Skeletal muscle cell (primary cell): ENCODE measurements around the gene SAYSD1.
"Not testable (repeated sequence)": the region's sequence is repeated elsewhere in the genome, so short reads cannot be mapped to it uniquely, and the experiment has no call there.

Experiments
- DNase-seq: peaks from one replicate; pipeline ENCODE4 v3.0.0-alpha.2; 2010; ENCODE audit warnings: low read depth
- H3K4me3 ChIP-seq: 2 replicates; pipeline ENCODE4 v1.5.1; 2011; ENCODE audit warnings: low read depth, mild to moderate bottlenecking, control low read depth, low read length, moderate library complexity

SAYSD1 gene, protein sequence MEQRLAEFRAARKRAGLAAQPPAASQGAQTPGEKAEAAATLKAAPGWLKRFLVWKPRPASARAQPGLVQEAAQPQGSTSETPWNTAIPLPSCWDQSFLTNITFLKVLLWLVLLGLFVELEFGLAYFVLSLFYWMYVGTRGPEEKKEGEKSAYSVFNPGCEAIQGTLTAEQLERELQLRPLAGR

DNA sequence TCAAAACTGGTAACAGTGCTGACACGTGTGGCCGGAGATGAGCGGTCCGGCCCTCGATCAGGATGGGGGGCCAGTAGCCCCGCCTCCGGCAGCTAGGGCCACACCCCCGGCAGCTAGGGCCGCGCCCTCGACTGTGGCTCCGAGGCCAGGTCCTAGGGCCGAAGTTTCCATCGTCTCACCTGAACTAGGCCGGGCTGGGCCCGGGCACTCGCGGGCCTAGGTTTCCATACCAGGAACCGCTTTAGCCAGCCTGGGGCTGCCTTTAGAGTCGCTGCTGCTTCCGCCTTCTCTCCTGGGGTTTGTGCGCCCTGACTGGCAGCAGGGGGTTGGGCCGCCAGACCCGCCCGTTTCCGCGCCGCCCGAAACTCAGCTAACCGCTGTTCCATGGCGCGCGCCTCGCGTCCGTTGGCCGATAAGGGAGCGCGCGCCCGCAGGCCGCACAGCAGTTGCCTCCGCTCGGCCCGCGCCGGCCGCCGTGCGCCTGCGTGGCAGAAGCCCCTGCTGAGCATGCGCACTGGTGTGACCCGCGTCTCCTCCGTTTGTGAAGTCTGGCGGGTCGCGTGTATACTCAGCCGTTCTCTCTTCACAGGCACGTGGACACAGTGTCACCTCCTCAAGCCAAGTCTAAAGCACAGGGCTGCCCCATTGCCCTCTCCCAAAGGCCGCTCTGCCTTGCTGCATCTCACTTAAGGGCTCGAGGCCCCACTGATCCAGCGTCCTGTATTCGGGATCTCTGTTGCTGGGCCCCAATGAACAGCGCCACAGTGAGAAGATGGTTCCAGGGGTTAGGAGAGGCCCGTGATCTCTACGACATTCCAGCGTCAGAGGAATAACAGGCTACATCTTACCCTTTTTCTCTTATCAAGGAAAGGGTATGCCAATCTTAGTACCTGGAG, at the start of gene SAYSD1:
TSS of gene SAYSD1 (minus strand) at position 483 of the 896 bp plus-strand sequence. CDS start at position 386, 97 bp downstream.
- H3K4me3 ChIP-seq = peak within 1 kb of the TSS; percentile 71
- peak; percentile 62 for DNase-seq

DNA sequence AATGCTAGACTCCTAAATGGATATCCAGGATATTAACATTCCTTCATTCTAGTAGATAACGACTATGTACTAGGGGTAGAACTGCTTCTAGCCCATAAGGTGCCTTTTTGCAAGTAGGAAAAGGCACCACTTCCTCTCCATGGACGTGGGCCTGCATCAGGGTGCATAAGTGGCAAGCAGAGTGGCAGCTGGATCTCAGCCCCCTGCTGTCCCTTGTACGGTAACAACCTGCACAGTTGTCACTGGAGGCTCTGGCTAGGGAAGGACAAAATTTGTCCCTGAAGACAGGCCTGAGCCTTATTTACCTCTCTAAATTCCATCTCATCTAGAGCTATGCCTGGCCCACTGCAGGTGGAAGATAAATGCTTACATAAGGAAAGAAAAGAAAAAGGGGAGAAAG, 42.5 kb upstream of the SAYSD1 start:
- no peak overlapping the region for H3K4me3 ChIP-seq
- no peak for DNase-seq

DNA sequence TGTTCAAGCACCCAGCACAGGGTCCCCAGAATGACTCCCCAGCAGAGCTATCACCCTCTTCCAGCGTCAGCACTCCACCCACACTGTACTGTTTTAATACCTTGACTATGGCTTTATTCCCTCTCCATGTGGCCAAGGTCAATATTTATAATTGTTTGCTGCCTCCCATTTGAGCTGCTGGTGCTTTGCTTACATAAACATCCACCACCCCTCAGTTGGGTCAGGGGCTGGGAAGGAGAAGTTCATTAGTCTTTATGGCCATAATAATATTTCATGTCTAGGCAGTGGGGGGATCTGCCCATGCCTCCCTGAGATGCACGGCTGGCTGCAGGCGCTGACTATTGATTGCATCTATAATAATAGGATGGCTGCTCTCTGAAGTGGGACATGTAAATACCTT, 41.8 kb upstream of the SAYSD1 start:
- H3K4me3 ChIP-seq = no peak overlapping the region
- no peak for DNase-seq

DNA sequence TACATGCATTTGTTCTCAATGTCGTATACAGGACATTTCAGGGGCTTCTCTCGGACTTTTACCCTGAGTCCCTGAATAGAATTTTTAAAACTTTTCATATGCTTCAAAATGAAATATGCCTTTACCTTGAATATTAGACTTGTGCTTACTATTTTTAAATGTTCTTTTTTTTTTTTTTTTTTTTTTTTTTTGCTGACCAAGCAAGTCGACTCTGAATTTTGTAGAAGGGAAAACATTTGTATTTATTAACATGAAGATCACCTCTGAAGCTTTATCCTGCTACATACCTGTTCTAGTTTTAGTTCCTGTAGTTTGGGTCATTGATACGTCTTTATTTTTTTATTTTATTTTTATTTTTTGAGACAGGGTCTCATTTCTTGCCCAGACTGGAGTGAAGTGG, 39.7 kb upstream of the SAYSD1 start:
- H3K4me3 ChIP-seq = no peak overlapping the region
- no peak for DNase-seq

DNA sequence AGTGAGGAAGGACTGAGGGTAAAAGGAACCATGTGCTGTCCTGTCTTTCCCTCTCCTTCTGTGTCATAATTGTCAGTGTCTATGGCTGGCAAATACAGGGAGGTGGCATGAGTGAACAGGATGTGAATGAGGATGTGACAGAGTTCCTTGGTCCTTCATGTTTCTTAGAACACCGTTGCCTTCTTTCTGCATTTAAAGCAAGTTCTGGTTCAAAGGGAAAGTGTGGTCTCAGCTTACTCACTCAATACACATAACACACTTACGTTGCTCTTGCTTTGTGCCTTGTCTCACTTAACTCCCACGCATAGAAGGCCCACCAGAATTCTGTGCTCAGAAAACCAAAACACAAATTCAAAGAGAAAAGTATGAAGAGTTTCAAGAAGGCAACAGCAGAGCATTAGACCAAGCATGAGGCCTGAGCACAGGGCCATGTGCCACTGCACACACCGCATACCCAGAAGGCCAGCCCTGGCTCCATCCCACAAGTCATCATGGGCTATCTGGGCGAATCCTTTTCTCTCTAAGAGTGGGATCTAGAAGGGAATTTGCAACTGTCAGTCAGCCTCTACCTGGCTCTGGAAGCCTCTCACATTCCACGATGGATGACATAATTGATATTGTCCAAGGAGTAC, 38.9 kb upstream of the SAYSD1 start:
- no peak overlapping the region for H3K4me3 ChIP-seq
- no peak for DNase-seq

DNA sequence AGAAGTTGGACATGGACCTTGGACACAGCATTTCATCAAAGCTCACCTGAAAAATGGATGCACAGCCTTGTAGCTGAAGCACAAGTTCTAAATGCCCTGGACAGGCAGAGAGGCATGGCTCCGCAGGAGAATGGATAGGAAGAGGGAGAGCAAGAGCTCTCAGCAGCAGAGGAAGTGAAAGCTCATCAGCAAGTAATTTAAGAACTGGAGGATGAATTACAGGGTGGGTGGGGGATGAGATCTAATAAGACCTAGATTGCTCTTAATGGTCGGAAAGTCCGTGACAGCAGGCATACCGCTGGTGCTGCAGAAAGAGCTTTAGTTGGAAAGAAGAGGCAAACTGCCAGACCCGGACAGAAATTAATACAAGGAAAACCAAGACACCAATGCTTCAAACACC, 37.3 kb upstream of the SAYSD1 start:
- H3K4me3 ChIP-seq = no peak overlapping the region
- DNase-seq = no peak

DNA sequence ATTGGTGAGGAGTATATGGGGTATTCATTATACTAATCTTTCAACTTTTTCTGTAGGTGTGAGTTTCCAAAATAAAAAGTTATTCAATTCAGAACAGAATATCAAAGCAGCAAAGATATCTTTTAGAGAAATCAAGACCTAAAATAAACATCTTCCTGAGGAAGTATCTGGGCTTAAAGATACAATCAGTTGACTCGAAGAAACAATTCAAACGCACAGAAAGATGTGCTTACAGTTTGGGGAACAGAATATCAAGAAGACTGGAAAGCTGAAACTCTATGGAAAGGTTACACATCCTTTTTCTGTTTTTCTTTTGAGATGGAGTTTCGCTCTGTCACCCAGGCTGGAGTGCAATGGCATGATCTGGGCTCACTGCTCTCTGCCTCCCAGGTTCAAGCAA, 36.2 kb upstream of the SAYSD1 start:
- no peak for DNase-seq
- H3K4me3 ChIP-seq = no peak overlapping the region

DNA sequence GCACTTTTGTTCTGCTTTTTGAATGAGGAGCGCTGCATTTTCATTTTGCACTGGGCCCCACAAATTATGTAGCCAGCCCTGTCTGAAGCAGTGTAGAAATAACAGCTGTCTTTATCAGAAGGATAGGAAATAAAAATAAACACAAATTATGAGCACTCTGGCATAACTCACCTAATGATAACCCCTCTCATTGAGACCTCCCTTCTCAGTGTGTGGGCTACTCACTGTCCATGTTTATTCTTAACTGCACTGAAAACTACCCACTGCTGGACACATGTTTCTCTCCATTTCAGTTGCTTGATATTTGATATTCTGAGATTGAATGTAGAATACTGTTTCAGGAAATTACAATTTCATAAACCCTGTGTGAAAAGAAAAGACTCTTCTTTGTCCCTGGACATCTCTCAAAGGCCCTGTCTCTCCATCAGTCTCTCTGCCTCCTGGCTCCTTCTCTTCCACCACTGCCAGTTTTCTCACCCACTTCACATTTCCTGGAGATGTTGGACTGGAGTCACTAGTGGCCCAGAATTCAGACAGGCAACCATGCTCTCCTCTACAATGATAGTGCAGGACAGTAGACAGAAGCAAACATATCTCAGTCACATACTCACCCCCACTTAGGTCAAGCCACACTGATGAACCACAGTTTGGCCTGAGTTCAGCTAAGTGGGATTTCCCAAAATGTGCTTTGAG, 29.6 kb upstream of the SAYSD1 start:
- DNase-seq = no peak

DNA sequence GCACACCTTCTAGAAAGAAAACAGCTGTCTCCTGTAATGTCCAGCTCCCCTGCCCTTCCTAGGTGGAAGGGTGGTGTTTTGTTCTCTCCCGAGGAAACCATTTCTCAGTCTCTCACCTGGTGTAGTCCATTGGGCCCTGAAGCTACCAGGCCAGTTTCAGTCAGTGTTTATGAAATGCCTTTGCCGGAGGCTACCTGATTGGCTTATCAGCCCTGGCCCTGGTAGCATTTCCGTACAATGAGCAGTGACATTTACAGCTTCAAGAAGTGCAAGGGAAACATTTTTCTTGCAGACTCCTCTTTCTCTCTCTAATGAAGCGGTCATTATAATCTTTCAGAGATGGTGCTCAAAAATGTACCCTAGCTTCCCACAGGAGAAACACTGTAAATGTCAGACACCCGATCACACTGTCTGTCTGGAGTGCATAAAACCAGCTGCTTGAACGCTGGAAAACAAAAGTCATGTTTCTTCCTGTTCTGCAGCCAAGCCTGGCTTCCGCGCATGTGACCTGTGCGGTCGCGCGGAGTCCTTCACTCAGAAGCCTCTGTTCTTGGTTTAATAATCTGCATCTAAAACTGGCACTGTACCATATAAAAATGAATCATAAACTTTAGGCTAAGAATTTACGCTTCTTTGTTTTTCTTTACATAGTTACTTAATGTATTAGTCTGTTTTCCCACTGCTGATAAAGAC, 28.4 kb upstream of the SAYSD1 start:
- no peak for DNase-seq
- no peak overlapping the region for H3K4me3 ChIP-seq

More for the DNA sequence above, 29.6 kb upstream of the SAYSD1 start:
- H3K4me3 ChIP-seq = no peak overlapping the region

DNA sequence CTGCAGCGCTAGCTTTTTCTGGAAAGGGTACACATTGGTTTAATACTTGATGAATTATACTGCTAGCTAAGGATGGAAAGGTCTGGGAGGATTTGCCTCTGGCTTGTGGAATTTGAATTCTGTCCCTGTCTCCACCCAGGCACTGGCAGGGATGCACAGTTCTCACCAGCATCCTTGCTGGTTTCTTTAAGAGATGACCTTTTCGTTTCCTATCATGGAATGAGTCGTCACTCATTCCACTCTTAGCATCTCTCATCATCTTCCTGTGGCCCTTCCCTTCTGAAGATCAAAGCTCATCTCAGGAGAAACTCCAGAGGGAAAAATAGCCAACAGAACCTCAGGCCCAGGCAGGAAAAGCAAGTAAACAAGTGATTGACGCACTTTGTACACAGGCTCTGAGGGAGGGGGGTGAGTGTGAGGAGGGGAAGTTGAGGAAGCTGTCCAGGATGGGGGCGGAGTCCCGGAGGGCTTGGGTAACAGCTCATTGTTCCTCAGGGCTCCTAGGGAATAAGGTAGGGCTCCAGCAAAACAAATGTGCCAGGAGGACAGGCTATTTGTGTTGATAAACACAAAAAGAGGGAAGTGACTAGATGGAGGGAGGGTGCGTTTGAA, 25.7 kb upstream of the SAYSD1 start:
- DNase-seq = no peak
- no peak overlapping the region for H3K4me3 ChIP-seq

DNA sequence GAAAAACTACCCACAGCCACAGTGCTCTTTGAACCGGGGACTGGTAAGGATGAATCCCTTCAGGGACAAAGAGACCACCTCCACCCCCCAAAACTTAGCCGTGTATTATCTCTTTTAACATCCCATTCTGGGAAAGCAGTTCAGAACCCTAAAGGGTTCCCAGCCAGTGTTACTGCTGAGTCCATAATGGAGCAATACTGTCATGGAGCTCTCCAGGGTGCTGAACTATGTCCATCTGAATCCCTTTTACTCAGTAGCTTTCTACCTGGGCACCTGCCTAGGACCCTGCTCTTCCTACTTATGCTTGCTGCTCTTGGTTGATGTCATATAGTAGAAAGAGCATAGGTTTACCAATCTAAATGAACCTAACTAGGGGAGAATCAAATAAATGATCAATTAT, 22.3 kb upstream of the SAYSD1 start:
- no peak for DNase-seq
- H3K4me3 ChIP-seq = no peak overlapping the region

DNA sequence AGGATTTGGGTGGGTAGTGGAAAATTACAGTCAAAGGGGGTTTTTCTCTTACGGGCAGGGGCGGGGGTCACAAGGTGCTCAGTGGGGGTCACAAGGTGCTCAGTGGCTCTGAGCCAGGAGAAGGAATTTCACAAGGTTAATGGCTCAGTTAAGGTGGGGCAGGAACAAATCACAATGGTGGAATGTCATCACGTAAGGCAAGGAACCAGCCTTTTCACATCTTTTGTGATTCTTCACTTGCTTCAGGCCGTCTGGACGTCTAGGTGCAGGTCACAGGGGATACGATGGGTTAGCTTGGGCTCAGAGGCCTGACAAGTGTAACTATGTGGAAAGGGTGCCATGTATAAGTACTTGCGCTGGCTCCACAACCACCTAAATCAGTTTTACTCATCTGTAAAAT, 21.2 kb upstream of the SAYSD1 start:
- not testable (repeated sequence) for DNase-seq

DNA sequence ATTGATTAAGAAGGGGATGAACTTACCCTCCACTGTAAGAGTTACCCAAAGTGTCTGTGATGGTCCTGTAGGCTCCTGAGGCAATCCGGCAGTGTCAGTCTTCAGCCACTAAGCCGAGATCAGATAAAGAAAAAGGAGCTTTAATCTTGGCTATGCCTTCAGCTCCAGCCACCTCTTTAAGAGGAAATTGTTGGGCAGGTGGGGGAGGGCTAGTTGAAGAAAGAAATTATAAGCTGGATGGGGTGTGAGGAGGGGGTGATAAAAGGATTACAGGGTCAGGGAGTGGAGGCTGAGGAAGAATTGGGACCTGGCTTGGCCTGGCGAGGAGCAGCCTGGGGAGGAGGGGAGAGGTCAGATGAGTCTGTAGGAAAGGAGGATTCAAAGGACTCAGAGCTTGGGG, 19.8 kb upstream of the SAYSD1 start:
- DNase-seq, H3K4me3 ChIP-seq: not testable (repeated sequence)

More for the DNA sequence above, 21.2 kb upstream of the SAYSD1 start:
- not testable (repeated sequence) for H3K4me3 ChIP-seq

DNA sequence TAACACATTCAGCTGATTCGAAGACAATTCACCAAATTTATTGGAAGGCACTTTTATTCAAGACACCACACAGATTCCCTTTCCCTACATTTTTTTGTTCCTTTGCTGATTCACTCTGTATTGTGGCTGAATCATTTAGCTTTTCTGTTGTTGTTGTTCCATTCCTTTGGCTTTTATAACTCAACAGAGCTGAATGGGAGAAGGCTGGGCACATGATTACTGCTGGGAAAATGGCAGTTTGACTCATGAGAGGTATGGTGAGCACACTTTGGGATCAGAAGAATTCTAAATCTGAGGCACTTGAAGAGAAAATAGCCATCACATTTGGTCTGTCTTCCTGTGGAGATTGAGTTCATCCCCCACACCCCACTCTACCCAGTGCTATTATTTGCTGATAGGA, 15.7 kb upstream of the SAYSD1 start:
- DNase-seq = no peak
- no peak overlapping the region for H3K4me3 ChIP-seq

DNA sequence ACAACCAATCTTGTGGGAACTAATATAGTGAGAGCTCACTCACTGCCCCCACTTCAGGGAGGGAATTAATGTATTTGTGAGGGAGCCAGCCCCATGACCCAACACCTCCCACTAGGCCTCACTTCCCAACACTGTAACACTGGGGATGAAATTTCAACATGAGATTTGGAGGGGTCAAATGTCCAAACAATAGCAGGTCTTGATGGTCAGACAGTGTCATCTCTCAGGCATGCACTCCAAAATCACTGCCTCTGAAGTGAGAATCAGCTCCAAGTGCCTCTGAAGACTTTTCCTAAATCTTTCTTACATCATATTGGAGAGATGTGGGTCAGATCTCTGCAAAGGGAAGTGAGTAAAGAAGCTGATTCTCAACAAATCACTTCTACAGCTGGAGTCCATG, 13.8 kb upstream of the SAYSD1 start:
- DNase-seq = no peak
- no peak overlapping the region for H3K4me3 ChIP-seq

DNA sequence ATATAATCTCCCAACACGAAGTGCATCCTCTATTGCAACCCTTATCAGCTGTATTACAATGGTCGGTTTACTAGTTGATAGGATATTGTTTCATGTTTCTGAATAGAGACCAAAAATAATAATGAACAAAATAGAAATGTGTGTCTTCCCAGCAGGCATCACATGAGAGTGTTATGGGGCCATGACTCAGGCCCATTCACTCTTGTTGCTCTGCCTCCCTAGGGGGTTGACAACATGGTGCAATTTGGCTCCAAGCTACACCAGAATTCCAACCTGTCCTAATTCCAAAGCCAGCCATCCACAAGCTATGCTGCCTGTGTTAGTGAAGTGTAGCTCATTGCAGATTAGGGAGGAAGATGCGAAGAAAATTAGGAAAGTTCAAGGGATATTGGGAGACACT, 13.1 kb upstream of the SAYSD1 start:
- H3K4me3 ChIP-seq = no peak overlapping the region
- no peak for DNase-seq

DNA sequence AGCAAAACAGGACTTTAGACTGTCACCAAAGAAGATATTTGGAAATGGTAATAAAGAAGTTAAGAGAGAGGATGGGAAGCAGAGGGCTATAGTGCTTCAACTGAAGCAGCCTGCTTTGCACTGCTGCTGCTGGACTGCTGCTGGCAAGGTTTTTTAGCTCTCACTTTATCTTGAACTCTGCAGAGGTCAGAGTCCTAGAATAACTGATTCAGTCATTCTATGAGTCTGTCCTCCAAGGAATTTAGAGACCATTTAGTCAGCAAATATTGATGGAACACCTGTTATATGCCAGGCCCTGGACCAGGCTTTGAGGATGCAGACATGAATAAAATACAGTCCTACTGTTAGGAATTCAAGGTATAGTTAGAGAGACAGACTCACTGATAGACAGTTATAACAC, 9.1 kb upstream of the SAYSD1 start:
- DNase-seq = no peak
- no peak overlapping the region for H3K4me3 ChIP-seq

DNA sequence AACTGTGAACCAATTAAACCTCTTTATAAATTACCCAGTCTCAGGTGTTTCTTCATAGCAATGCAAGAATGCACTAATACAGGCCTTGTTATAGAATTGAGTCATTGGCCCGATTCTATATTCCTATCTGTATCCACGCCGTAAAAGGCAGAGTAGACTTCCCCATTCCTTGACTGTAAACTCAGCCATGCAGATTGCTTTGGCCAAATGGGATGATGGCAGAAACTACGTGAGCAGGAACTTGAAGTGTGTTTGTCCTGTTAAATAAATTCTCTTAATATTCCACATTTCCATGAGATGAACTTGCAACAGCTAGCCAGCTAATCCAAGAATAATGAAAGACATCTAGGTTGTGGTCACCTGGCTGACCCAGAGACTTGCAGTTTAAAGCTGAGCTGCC, 3.9 kb upstream of the SAYSD1 start:
- no peak for DNase-seq

DNA sequence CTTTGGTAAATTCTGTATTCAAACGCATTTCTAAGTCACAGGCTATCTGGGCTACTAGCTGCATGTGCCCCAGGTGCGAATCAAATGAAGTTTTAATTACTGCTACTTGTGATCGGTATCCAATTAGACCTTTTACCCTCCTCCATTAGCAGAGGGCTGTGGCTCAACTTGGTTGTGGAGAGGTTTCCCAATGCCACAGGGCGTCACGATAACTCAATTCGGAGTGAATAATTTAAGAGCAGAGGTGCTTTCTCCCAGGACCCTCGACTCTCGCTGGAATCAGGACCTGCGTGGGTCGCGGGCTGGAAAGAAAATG, 640 bp downstream of the SAYSD1 start:
- no peak for DNase-seq
- peak overlapping the region; percentile 71 for H3K4me3 ChIP-seq

More for the DNA sequence above, 3.9 kb upstream of the SAYSD1 start:
- no peak overlapping the region for H3K4me3 ChIP-seq
